ENCODE results near the gene SYNE3. TPM values are rescaled to one million over a fixed set of nuclear protein-coding genes. Genes with fewer than 3 reads are reported as not detected.
A peak's percentile ranks its signal among the peaks of the same experiment; 100 is the strongest.

The SYNE3 gene
- total and polyA plus RNA-seq, 12 donors = 1.8 to 24.8 (median 10.8) TPM

GRCh38 chr14:95530473-95531276, 14.2 kb upstream of the SYNE3 start:
- H3K27me3 ChIP-seq = no peaks in the 10 kb centered on the region

DNA sequence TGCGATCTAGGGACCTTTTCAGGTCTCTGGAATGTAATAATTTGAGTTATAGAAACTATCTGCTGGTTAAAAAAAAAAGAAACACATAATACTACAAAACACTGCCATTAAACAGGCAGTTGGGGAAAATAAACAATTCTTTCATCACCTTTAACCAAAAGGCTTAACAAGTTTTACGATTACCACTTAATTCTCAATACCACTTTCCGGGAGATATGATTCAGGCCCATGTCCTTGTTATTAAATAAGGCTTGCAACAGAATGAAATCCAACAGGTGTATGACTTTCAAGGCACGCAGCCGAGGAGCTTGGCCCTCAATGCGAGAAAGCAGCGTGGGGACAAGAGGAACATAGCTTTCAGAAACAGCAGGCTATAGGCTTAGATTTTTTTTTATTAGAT, 12.8 kb upstream of the SYNE3 start:
- intact Hi-C loops (cut with DNase I) = loop anchor here in 1 of 2 donors (5.0 kb wide), 1 partner anchor 87 kb away; no protein-coding TSS in a partner anchor
- peaks cover 23 to 78% of the 10 kb centered on the region in 2 donors for H3K4me1 ChIP-seq (replicated peaks in 1 of 2)
- H3K4me3 ChIP-seq = no peak overlapping the region
- peak in 2 of 7 donors; percentile 19 to 47 for DNase-seq
- H3K9me3 ChIP-seq (replicated peaks in 1 of 3) = no peaks in the 10 kb centered on the region
- no peaks in the 10 kb centered on the region for H3K36me3 ChIP-seq (replicated peaks in 1 of 2)
- no peak for TF ChIP-seq POLR2A (IDR thresholded peaks at IDR 0.05)
- TF ChIP-seq, protein P1, sequence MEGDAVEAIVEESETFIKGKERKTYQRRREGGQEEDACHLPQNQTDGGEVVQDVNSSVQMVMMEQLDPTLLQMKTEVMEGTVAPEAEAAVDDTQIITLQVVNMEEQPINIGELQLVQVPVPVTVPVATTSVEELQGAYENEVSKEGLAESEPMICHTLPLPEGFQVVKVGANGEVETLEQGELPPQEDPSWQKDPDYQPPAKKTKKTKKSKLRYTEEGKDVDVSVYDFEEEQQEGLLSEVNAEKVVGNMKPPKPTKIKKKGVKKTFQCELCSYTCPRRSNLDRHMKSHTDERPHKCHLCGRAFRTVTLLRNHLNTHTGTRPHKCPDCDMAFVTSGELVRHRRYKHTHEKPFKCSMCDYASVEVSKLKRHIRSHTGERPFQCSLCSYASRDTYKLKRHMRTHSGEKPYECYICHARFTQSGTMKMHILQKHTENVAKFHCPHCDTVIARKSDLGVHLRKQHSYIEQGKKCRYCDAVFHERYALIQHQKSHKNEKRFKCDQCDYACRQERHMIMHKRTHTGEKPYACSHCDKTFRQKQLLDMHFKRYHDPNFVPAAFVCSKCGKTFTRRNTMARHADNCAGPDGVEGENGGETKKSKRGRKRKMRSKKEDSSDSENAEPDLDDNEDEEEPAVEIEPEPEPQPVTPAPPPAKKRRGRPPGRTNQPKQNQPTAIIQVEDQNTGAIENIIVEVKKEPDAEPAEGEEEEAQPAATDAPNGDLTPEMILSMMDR (IDR thresholded peaks at IDR 0.05) = no peak
- H3K27ac ChIP-seq = peak overlapping the region in 1 of 5 donors; percentile 13
- H3K27me3 ChIP-seq = no peaks in the 10 kb centered on the region
- 62 to 74% (median 67%) methylated on average over 7 of the region's 7 CpGs for WGBS, 4 donors

More at GRCh38 chr14:95530473-95531276, 14.2 kb upstream of the SYNE3 start:
- H3K4me1 ChIP-seq (replicated peaks in 1 of 2) = peaks cover 26 to 76% of the 10 kb centered on the region in 2 donors
- intact Hi-C loops (cut with DNase I) = no loop called here
- 71 to 79% (median 76%) methylated on average over 13 of the region's 13 CpGs for WGBS, 4 donors
- no peak for TF ChIP-seq POLR2A (IDR thresholded peaks at IDR 0.05)
- TF ChIP-seq, protein P1 (IDR thresholded peaks at IDR 0.05) = no peak
- H3K27ac ChIP-seq = peak overlapping the region in 1 of 5 donors; percentile 29
- DNase-seq = peak in 1 of 7 donors; percentile 50
- H3K36me3 ChIP-seq (replicated peaks in 1 of 2) = no peaks in the 10 kb centered on the region
- no peaks in the 10 kb centered on the region for H3K9me3 ChIP-seq (replicated peaks in 1 of 3)
- no peak overlapping the region for H3K4me3 ChIP-seq

DNA sequence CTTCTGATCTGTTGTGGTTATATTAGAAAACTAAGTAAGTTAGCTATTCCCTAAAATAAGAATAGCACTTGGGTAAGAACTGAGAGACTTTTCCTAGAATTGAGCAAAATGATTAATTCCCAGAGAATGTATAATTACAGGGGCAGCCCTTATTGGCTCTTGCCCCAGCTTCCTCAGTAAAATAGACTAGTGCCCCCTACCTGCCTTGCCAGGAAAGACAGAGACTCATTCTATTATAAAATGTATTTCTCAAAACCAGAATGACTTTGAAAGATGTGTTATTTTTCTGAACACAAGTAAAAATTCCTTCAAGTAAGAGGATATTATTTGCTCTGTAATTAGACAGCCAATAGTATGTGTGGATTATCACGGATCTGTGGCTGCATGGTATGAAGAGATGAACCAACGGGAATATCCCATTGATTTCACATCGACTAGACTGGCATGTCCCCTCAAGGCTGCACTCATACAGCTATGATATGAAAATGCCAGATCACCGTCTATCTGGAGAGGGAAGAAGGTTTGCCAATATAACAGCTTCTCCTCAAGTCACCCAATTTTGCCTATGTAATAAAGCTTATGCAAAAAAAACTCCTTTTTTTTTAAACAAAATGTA, 11.0 kb upstream of the SYNE3 start:
- DNase-seq = peak; percentile 69 to 89 (median 76)
- WGBS, 4 donors = 26 to 45% (median 36%) methylated on average over 4 of the region's 4 CpGs
- Histone ChIP-seq H3K9me3 (replicated peaks in 1 of 3) (no peaks in the 10 kb centered on the region), H3K36me3 (replicated peaks in 1 of 2) (no peaks in the 10 kb centered on the region), H3K4me1 (replicated peaks in 1 of 2) (peaks cover 8 to 74% of the 10 kb centered on the region in 2 donors), H3K27ac (peak overlapping the region in 4 of 5 donors; percentile 52 to 81 (median 66)), H3K27me3 (no peaks in the 10 kb centered on the region), H3K4me3 (no peak overlapping the region)
- no peak for TF ChIP-seq POLR2A (IDR thresholded peaks at IDR 0.05)
- TF ChIP-seq, protein P1 (IDR thresholded peaks at IDR 0.05) = peak; percentile 80 to 91 (median 86)
- intact Hi-C loops (cut with DNase I) = loop anchor here (2.0 to 5.0 kb wide), 2 partner anchors 83 to 85 kb away; no protein-coding TSS in a partner anchor
